Measurements from ENCODE around the gene PALLD.

PALLD gene

GRCh38 chr4:168592676-168593075 is 95.8 kb downstream of the PALLD start:
- no peak for DNase-seq (ENCODE audit: low read depth)

- no peak for DNase-seq (ENCODE audit: low read depth)
Measured at GRCh38 chr4:168593399-168593798, 96.5 kb downstream of the PALLD start.

- no peak for DNase-seq (ENCODE audit: low read depth)
Measured at GRCh38 chr4:168594121-168594520, 97.3 kb downstream of the PALLD start.

- DNase-seq (ENCODE audit: low read depth): no peak
Measured at GRCh38 chr4:168598191-168598590, 101.3 kb downstream of the PALLD start.

GRCh38 chr4:168600796-168601583 is 104.1 kb downstream of the PALLD start:
- DNase-seq (ENCODE audit: low read depth): no peak

- no peak for DNase-seq (ENCODE audit: low read depth)
Measured at GRCh38 chr4:168601899-168602298, 105.0 kb downstream of the PALLD start.

- DNase-seq (ENCODE audit: low read depth): peak; percentile 91
Measured at GRCh38 chr4:168604496-168605373, 107.9 kb downstream of the PALLD start.

GRCh38 chr4:168605411-168605810 is 108.6 kb downstream of the PALLD start:
- peak; percentile 43 for DNase-seq (ENCODE audit: low read depth)

GRCh38 chr4:168607215-168607614 is 110.4 kb downstream of the PALLD start:
- DNase-seq (ENCODE audit: low read depth): no peak

GRCh38 chr4:168608771-168609170 is 111.9 kb downstream of the PALLD start:
- no peak for DNase-seq (ENCODE audit: low read depth)

GRCh38 chr4:168609369-168609768 is 112.5 kb downstream of the PALLD start:
- DNase-seq (ENCODE audit: low read depth): no peak

GRCh38 chr4:168610911-168611530 is 114.2 kb downstream of the PALLD start:
- DNase-seq (ENCODE audit: low read depth): no peak

GRCh38 chr4:168612450-168613135 is 115.7 kb downstream of the PALLD start:
- DNase-seq (ENCODE audit: low read depth): peak; percentile 35

- DNase-seq (ENCODE audit: low read depth): no peak
Measured at GRCh38 chr4:168613869-168614268, 117.0 kb downstream of the PALLD start.

GRCh38 chr4:168614281-168615057 is 117.6 kb downstream of the PALLD start:
- peak; percentile 18 for DNase-seq (ENCODE audit: low read depth)

GRCh38 chr4:168615294-168616065 is 118.6 kb downstream of the PALLD start:
- DNase-seq (ENCODE audit: low read depth): peak; percentile 97

GRCh38 chr4:168618577-168619265 is 121.9 kb downstream of the PALLD start:
- DNase-seq (ENCODE audit: low read depth): peak; percentile 64

GRCh38 chr4:168619266-168619631 is 122.4 kb downstream of the PALLD start:
- no peak for DNase-seq (ENCODE audit: low read depth)

- peak; percentile 87 for DNase-seq (ENCODE audit: low read depth)
Measured at GRCh38 chr4:168621806-168622589, 125.1 kb downstream of the PALLD start.
